GM12892 (cell line): ENCODE data around the gene PILRA.

Source experiments
- POLR2A ChIP-seq: IDR thresholded peaks from 2 replicates; pipeline ENCODE4 v1.6.1; 2011; ENCODE audit warnings: low read depth, low read length, control low read depth
- POLR2AphosphoS5 ChIP-seq: IDR thresholded peaks from 2 replicates; pipeline ENCODE4 v1.6.1; 2011; ENCODE audit warnings: low read depth, low read length, control low read depth
- TAF1 ChIP-seq: IDR thresholded peaks from 2 replicates; pipeline ENCODE4 v1.6.1; 2011; ENCODE audit warnings: low read depth, mild to moderate bottlenecking, control low read depth, low read length, borderline replicate concordance

- no peak for TF ChIP-seq POLR2A
- TF ChIP-seq TAF1, result no peak
- TF ChIP-seq POLR2AphosphoS5, result no peak
These were observed 13.0 kb upstream of the PILRA start for GRCh38 chr7:100360135-100360854.
